Activated naive CD8-positive, alpha-beta T cell treated with anti-CD3 and anti-CD28 coated beads, Interleukin-2, amount 50 U/mL, for 24 hours (primary cell): Measurements from ENCODE around the gene DIDO1.

Source experiments
- ATAC-seq: fragments of 150-1000 bp; cut with Tn5 transposase; one replicate; pipeline ENCODE4 v1.10.0; 2021
- DNase-seq: peaks from one replicate; pipeline ENCODE4 v3.0.0; 2021
- H3K27ac Mint-ChIP-seq: one replicate; pipeline ENCODE4 v1.8.0; 2021; ENCODE audit warnings: mild to moderate bottlenecking, mixed read lengths
- H3K27me3 Mint-ChIP-seq: one replicate; pipeline ENCODE4 v1.8.0; 2021; ENCODE audit warnings: mixed read lengths
- H3K36me3 Mint-ChIP-seq: one replicate; pipeline ENCODE4 v1.8.0; 2021; ENCODE audit warnings: low read depth, mixed read lengths
- H3K4me1 Mint-ChIP-seq: one replicate; pipeline ENCODE4 v1.8.0; 2021; ENCODE audit warnings: mixed read lengths
- H3K4me3 Mint-ChIP-seq: one replicate; pipeline ENCODE4 v1.8.0; 2021; ENCODE audit warnings: mild to moderate bottlenecking, moderate library complexity, mixed read lengths
- H3K9me3 Mint-ChIP-seq: one replicate; pipeline ENCODE4 v1.8.0; 2021; ENCODE audit warnings: mixed read lengths

The DIDO1 gene

GRCh38 chr20:62894261-62894660 is 32.0 kb downstream of the DIDO1 start:
- no peaks in the 10 kb centered on the region for H3K27me3 Mint-ChIP-seq
- ATAC-seq (no peak), DNase-seq (no peak)
- H3K9me3 Mint-ChIP-seq = no peaks in the 10 kb centered on the region
- no peak overlapping the region for H3K27ac Mint-ChIP-seq
- peaks cover 49% of the 10 kb centered on the region for H3K36me3 Mint-ChIP-seq
- H3K4me1 Mint-ChIP-seq = peaks cover 32% of the 10 kb centered on the region
- no peak overlapping the region for H3K4me3 Mint-ChIP-seq

GRCh38 chr20:62893700-62894099 is 32.6 kb downstream of the DIDO1 start:
- H3K9me3 Mint-ChIP-seq = no peaks in the 10 kb centered on the region
- H3K4me3 Mint-ChIP-seq = no peak overlapping the region
- ATAC-seq (no peak), DNase-seq (no peak)
- no peak overlapping the region for H3K27ac Mint-ChIP-seq
- H3K36me3 Mint-ChIP-seq = peaks cover 49% of the 10 kb centered on the region
- no peaks in the 10 kb centered on the region for H3K27me3 Mint-ChIP-seq
- H3K4me1 Mint-ChIP-seq = peaks cover 27% of the 10 kb centered on the region

GRCh38 chr20:62892348-62893304 is 33.7 kb downstream of the DIDO1 start:
- Mint-ChIP-seq H3K27ac (no peak overlapping the region), H3K4me3 (no peak overlapping the region), H3K9me3 (no peaks in the 10 kb centered on the region), H3K27me3 (no peaks in the 10 kb centered on the region), H3K36me3 (peaks cover 55% of the 10 kb centered on the region), H3K4me1 (peaks cover 27% of the 10 kb centered on the region)
- DNase-seq = no peak
- no peak for ATAC-seq

GRCh38 chr20:62891111-62891510 is 35.2 kb downstream of the DIDO1 start:
- Mint-ChIP-seq H3K27me3 (no peaks in the 10 kb centered on the region), H3K9me3 (no peaks in the 10 kb centered on the region), H3K4me1 (peaks cover 28% of the 10 kb centered on the region), H3K27ac (no peak overlapping the region), H3K36me3 (peaks cover 52% of the 10 kb centered on the region), H3K4me3 (no peak overlapping the region)
- DNase-seq = no peak
- no peak for ATAC-seq

- Mint-ChIP-seq H3K27ac (no peak overlapping the region), H3K36me3 (peaks cover 49% of the 10 kb centered on the region), H3K9me3 (no peaks in the 10 kb centered on the region), H3K4me1 (peaks cover 28% of the 10 kb centered on the region), H3K27me3 (no peaks in the 10 kb centered on the region), H3K4me3 (no peak overlapping the region)
- ATAC-seq = no peak
- no peak for DNase-seq
Measured at GRCh38 chr20:62890444-62890843, 35.9 kb downstream of the DIDO1 start.

- Mint-ChIP-seq H3K9me3 (no peaks in the 10 kb centered on the region), H3K36me3 (peaks cover 46% of the 10 kb centered on the region), H3K4me3 (no peak overlapping the region), H3K27ac (no peak overlapping the region), H3K27me3 (no peaks in the 10 kb centered on the region), H3K4me1 (peaks cover 28% of the 10 kb centered on the region)
- DNase-seq = no peak
- ATAC-seq = no peak
Measured at GRCh38 chr20:62889871-62890270, 36.4 kb downstream of the DIDO1 start.

GRCh38 chr20:62889411-62889810 is 36.9 kb downstream of the DIDO1 start:
- ATAC-seq (no peak), DNase-seq (no peak)
- Mint-ChIP-seq H3K4me3 (no peak overlapping the region), H3K27ac (no peak overlapping the region), H3K36me3 (peaks cover 41% of the 10 kb centered on the region), H3K27me3 (no peaks in the 10 kb centered on the region), H3K4me1 (peaks cover 28% of the 10 kb centered on the region), H3K9me3 (no peaks in the 10 kb centered on the region)

GRCh38 chr20:62888910-62889309 is 37.4 kb downstream of the DIDO1 start:
- H3K4me1 Mint-ChIP-seq = peaks cover 28% of the 10 kb centered on the region
- H3K27ac Mint-ChIP-seq = no peak overlapping the region
- no peaks in the 10 kb centered on the region for H3K27me3 Mint-ChIP-seq
- H3K36me3 Mint-ChIP-seq = peaks cover 37% of the 10 kb centered on the region
- H3K4me3 Mint-ChIP-seq = no peak overlapping the region
- no peak for DNase-seq
- no peaks in the 10 kb centered on the region for H3K9me3 Mint-ChIP-seq
- ATAC-seq = no peak

- H3K4me3 Mint-ChIP-seq = no peak overlapping the region
- no peak for DNase-seq
- peaks cover 26% of the 10 kb centered on the region for H3K4me1 Mint-ChIP-seq
- peaks cover 33% of the 10 kb centered on the region for H3K36me3 Mint-ChIP-seq
- no peak overlapping the region for H3K27ac Mint-ChIP-seq
- no peak for ATAC-seq
- H3K27me3 Mint-ChIP-seq = no peaks in the 10 kb centered on the region
- no peaks in the 10 kb centered on the region for H3K9me3 Mint-ChIP-seq
Measured at GRCh38 chr20:62888406-62888805, 37.9 kb downstream of the DIDO1 start.

- no peak overlapping the region for H3K27ac Mint-ChIP-seq
- H3K4me3 Mint-ChIP-seq = no peak overlapping the region
- no peaks in the 10 kb centered on the region for H3K27me3 Mint-ChIP-seq
- H3K9me3 Mint-ChIP-seq = no peaks in the 10 kb centered on the region
- no peak for ATAC-seq
- peaks cover 30% of the 10 kb centered on the region for H3K36me3 Mint-ChIP-seq
- no peak for DNase-seq
- peaks cover 23% of the 10 kb centered on the region for H3K4me1 Mint-ChIP-seq
Measured at GRCh38 chr20:62887860-62888239, 38.5 kb downstream of the DIDO1 start.

- Mint-ChIP-seq H3K4me1 (peaks cover 18% of the 10 kb centered on the region), H3K9me3 (no peaks in the 10 kb centered on the region), H3K4me3 (no peak overlapping the region), H3K36me3 (peaks cover 26% of the 10 kb centered on the region), H3K27ac (no peak overlapping the region), H3K27me3 (no peaks in the 10 kb centered on the region)
- ATAC-seq = peak; percentile 67
- DNase-seq = no peak
Measured at GRCh38 chr20:62887152-62887859, 39.0 kb downstream of the DIDO1 start.

- H3K4me1 Mint-ChIP-seq = peaks cover 13% of the 10 kb centered on the region
- H3K4me3 Mint-ChIP-seq = no peak overlapping the region
- H3K27ac Mint-ChIP-seq = no peak overlapping the region
- no peak for DNase-seq
- no peaks in the 10 kb centered on the region for H3K27me3 Mint-ChIP-seq
- peaks cover 20% of the 10 kb centered on the region for H3K36me3 Mint-ChIP-seq
- no peaks in the 10 kb centered on the region for H3K9me3 Mint-ChIP-seq
- no peak for ATAC-seq
Measured at GRCh38 chr20:62886709-62887058, 39.6 kb downstream of the DIDO1 start.

GRCh38 chr20:62885896-62886708 is 40.2 kb downstream of the DIDO1 start:
- Mint-ChIP-seq H3K9me3 (no peaks in the 10 kb centered on the region), H3K27ac (no peak overlapping the region), H3K27me3 (no peaks in the 10 kb centered on the region), H3K4me1 (peaks cover 7% of the 10 kb centered on the region), H3K36me3 (peaks cover 19% of the 10 kb centered on the region), H3K4me3 (no peak overlapping the region)
- no peak for ATAC-seq
- no peak for DNase-seq

GRCh38 chr20:62885046-62885895 is 41.0 kb downstream of the DIDO1 start:
- Mint-ChIP-seq H3K36me3 (peaks cover 16% of the 10 kb centered on the region), H3K27me3 (no peaks in the 10 kb centered on the region), H3K4me1 (peaks cover 4% of the 10 kb centered on the region), H3K27ac (no peak overlapping the region), H3K4me3 (no peak overlapping the region), H3K9me3 (no peaks in the 10 kb centered on the region)
- DNase-seq (no peak), ATAC-seq (no peak)
